GM19467 (cell line): ENCODE results near the gene STK31.
"Not testable (repeated sequence)": the region's sequence is repeated elsewhere in the genome, so short reads cannot be mapped to it uniquely, and the experiment has no call there.

Experiments
- ATAC-seq: cut with Tn5 transposase; IDR thresholded peaks from one replicate; pipeline ENCODE4 v1.9.1; 2021; ENCODE audit warnings: mild to moderate bottlenecking, moderate library complexity; ENCODE audit not compliant: unreplicated experiment

The STK31 gene

DNA sequence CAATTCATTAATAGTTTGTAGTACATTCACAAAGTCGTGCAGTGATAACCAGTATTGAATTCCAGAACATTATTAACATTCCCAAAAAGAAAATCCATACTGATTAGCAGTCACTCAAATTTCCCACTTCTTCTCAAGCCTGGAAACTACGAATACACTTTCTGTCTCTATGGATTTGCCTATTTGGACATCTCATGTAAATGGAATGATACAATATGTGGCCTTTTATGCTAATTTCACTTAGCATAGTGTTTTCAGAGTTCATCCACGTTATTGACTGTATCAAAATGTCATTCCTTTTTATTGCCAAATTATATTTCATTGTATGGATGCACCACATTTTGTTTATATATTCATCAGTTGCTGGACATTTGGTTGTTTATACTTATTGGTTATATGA lies 78.8 kb downstream of the STK31 start:
- no peak for ATAC-seq

DNA sequence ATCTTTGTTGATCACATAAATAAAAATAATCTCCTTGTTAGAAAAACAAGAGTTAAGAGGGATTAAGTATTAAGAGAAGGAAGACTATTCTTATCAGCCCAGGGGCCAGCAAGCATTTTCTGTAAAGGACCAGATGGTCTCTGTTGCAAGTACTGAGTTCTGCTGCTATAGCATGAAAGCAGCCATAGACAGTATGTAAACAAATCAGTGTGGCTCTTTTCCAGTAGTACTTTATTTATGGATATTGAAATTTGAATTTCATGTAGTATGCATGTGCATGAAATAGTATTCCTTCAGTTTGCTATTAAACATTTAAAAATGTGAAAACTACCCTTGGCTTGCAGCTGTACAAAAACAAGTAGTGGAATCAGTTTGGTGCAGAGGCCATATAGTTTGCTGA lies 81.7 kb downstream of the STK31 start:
- ATAC-seq: no peak

DNA sequence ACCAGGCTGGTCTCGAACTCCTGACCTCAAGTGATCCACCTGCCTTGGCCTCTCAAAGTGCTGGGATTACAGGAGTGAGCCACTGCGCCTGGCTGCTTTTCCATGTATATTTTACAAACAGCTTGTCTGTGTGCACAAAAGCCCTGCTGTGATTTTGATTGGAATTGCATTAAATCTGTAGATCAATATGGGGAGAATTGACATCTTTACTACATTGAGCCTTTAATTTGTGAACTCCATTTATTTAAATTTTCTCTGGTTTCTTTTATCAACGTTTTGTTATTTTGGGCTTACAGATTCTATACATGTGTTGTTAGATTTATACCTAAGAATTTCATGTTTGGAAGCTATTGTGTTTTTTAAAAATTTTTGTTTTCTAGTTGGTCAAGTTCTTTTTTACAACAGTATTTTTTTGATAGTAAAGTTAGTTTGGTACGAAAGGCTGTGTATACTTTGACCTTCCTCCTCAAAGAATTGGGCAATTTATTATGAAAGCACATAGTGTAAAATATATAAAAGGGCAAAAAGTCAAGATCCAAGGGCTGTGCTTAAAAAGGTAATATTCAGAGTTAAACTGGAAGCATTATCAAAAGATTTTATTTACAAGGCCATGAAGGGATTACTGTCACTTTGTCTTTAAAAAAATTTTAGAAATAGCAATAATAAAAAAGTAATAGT lies 92.8 kb downstream of the STK31 start:
- ATAC-seq: no peak

DNA sequence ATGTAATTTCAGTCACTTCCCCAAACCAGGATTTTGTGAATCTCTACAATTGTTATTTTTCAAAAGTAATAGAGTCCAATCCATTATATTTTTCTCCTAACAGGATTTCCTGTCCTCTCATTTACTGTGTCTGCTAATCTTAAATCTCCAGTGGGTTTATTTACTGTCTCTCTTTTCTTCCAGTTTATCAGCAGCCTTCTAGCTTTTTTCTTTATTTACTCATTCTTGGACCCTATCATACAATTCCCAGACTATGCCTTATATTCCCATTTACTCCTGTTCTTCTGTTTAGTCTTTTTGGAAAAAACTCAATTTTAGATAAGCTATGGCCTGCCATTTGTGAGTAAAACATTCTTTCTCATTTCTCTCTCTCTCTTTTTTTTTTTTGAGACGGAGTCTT lies 94.7 kb downstream of the STK31 start:
- no peak for ATAC-seq

DNA sequence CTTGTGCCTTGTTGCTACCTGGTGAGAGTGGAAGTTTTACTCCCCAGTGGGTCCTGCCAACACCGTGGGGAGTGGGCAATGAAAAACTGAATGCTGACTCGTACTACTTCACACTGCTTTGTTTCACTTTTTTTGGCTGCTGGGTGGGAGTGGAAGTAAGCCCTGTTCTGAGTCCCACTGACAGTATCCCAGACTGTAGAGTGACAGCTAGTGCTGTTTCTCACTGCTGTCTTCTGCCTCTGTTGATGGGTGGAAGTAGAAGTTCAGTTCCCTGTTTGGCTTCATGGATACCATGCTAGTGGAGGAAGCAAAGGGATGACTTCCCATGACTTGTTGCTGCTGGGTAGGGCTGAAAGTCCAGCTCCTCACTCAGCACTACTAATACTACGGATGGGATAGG lies 98.4 kb downstream of the STK31 start:
- ATAC-seq: no peak

DNA sequence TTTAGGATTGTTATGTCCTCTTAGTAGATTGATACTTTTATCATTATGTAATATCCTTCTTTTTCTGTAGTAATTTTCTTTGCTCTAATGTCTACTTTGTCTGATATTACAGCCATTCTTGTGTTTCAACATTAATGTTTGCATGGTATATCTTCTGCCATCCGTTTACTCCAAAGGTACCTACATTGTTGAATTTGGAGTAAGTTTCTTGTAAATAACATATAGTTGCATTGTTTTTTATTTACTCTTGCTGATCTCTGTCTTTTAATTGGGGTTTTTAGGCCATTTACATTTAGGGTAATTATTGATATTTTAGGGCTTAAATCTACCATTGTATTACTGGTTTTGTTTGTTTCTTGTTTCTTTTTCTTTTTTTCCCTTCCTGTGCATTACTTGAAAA lies 100.1 kb downstream of the STK31 start:
- ATAC-seq: no peak

DNA sequence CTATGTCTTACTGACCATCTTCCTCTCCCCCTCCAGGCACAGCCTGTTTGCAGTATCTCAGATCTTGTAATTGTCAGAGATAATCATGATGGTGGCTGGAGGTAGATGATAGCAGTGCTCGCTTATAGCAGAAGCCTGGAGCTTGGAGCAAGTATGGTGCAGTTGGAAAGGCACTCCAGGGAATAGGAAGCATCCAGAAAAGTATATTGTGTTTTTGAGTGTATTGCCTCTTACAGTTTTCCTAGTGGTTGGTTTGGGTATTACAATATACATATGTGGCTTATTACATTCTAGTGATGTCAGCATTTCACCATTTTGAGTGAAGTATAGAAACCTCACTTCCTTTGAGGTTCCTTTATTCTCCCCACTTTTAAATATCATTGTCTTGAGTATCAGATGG lies 101.5 kb downstream of the STK31 start:
- no peak for ATAC-seq

DNA sequence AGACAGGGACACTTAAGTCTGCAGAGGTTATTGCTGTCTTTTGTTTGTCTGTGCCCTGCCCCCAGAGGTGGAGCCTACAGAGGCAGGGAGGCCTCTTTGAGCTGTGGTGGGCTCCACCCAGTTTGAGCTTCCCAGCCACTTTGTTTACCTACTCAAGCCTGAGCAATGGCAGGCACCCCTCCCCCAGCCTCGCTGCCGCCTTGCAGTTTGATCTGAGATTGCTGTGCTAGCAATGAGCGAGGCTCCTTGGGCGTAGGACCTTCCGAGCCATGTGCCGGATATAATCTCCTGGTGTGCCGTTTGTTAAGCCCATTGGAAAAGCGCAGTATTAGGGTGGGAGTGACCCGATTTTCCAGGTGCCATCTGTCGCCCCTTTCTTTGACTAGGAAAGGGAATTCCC lies 118.1 kb downstream of the STK31 start:
- not testable (repeated sequence) for ATAC-seq

DNA sequence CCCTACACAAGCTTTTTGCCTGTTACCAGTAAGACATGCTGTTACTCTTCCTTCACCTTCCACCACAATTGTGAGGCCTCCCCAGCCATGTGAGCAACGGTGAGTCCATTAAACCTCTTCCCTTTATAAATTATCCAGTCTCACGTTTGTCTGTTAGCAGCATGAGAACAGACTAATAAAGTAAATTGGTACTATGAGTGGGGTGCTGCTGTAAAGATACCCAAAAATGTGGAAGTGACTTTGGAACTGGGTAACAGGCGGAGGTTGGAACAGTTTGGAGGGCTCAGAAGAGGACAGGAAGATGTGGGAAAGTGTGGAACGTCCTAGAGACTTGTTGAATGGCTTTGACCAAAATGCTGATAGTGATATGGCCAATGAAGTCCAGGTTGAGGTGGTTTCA lies 122.7 kb downstream of the STK31 start:
- ATAC-seq: not testable (repeated sequence)

DNA sequence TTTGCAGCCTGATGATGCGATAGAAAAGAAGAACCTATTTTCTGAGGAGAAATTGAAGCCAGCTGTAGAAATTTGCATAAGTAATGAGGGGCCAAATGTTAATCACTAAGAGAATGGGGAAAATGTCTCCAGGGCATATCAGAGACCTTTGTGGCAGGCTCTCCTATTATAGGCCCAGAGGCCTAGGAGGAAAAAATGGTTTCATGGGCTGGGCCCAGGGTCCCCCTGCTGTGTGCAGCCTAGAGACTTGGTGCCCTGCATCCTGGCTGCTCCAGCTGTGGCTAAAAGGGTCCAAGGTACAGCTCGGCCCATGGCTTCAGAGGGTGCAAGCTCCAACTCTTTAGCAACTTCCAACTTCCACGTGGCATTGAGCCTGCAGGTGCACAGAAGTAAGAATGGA lies 123.4 kb downstream of the STK31 start:
- ATAC-seq: no peak

DNA sequence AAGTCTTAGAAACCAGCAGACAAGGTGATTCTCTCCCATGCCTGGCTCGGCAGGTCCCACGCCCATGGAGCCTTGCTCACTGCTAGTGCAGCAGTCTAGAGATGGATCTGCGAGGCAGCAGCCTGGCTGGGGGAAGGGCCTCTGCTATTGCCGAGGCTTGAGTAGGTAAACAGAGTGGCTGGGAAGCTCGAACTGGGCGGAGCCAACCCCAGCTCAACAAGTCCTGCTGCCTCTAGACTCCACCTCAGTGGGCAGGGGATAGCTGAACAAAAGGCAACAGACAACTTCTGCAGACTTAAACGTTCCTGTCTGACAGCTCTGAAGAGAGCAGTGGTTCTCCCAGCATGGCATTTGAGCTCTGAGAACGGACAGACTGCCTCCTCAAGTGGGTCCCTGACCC lies 134.8 kb downstream of the STK31 start:
- ATAC-seq: not testable (repeated sequence)

DNA sequence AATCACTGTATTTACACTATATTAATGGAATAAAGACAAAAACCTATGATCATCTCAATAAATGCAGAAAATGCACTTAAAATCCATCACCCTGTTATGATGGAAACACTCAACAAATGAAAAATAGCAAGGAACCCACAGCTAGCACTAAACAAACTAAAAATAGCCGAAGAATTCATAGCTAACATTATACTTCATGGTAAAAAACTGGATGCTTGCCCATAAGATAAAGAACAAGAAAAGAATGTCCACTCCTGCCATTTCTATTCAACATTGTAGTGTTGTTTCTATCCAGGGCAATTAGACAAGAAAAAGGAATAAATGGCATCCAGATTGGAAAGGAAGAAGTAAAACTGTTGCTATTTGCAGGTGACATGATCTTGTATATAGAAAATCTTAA lies 142.1 kb downstream of the STK31 start:
- no peak for ATAC-seq

DNA sequence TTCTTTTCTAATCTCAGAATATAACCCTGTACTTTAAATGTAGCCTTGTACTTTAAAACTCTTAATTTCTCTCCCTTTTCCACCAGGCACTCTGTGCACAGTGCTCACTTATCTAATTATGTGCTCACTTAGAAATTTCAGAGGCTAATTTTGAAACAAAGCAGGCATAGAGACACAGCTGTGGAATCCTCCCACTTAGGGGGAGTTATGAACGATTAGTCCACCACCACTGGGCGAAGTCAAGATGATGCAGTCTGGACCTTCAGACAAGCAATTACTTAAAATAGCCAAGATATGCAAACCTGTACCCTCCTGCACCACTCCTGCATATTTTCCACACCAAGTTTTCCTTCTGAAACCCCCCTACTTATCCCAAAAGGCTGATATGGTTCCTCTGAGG lies 143.0 kb downstream of the STK31 start:
- no peak for ATAC-seq

DNA sequence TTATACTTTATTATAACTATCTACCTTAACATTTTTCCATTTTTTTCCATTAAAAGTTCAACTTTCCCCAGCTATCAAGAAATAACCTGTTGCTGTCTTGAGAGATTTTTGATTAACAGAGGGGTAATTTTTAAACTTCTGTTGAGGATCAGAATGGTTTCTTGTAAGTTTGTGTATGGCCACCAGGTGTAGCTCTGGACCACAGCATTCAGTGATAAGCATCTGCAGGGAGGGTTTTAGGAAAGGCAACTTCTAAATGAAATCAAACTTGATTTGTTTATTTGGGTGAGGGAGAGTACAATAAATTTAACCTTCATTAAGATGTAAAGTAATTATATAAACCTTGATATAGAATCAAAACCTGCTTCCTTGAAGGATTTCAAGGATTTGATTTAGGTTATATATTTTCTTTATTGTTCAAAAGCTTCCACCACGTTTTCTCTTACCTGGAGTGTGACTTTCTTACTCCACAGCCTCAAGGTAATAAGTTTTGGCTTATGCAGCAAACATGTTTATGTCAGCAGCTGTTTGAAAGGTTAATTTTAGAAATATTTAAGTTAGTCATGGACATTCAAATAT lies 153.3 kb downstream of the STK31 start:
- no peak for ATAC-seq

DNA sequence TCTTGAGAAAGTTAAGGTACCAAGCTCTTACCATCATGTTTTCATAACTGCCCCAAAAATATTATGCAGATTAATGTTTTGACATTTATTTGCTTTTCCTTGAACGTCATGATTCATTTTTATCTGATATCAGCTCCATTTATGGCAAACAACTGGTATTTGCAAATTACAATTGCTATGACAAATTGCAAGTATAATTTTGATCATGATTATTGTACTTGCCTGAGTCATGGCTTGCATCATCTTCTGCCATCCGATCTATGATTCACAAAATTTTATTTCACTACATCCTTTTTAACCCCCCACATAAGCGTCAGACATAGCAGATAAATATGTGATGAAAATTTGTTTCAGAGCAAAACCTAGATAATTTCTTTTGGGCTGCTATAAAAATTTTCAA lies 155.0 kb downstream of the STK31 start:
- ATAC-seq: no peak

DNA sequence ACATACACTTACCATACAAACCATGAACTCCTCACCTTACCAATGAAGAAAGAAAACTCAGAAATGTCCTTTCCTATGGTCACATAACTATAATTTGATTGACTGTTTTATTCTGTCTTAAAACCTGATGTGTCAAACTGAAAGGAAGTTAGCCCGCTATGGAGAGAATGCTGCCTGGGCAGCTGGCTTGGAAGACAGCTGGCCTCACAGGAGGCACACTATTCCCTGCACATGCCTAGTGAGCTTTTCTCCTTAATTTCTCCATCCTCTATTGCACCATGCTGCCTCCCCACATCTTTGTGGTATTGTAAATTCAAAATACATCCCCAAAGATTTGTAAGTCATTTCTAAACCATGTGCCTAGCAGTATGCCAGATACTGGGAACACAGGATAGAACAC lies 163.3 kb downstream of the STK31 start:
- no peak for ATAC-seq

DNA sequence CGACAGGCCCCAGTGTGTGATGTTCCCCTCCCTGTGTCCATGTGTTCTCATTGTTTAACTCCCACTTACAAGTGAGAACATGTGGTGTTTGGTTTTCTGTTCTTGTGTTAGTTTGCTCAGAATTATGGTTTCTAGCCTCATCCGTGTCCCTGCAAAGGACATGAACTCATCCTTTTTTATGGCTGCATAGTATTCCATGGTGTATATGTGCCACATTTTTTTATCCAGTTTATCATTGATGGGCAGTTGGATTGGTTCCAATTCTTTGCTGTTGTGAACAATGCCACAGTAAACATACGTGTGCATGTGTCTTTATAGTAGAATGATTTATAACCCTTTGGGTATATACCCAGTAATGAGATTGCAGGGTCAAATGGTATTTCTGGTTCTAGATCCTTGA lies 166.5 kb downstream of the STK31 start:
- ATAC-seq: not testable (repeated sequence)
